Activated CD8-positive, alpha-beta memory T cell treated with anti-CD3 and anti-CD28 coated beads, Interleukin-2, amount 50 U/mL, for 24 hours (primary cell): ENCODE data around the gene CEP95.

Experiments
- DNase-seq: peaks from one replicate; pipeline ENCODE4 v3.0.0-alpha.2; 2020; ENCODE audit errors: extremely low read depth

Gene CEP95

DNA sequence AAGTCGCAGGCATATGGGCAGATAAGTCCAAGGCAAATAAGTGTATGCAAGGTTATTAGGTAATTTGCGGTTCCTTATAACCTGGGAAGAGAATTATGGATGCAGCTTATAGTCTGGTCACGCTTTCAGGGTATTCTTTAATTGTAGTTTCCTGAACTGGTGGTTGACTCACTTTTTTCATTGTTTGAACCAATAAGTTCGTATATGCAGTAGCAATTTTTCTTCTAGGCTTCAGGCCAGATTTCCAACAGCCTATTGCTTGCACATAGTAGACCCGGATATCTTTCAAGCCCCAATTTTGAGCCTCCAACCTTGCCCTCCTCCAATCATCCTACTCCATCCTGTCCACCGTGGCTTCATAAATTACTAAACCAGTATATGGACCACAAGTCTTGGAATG lies 12.8 kb downstream of the CEP95 start:
- no peak for DNase-seq

DNA sequence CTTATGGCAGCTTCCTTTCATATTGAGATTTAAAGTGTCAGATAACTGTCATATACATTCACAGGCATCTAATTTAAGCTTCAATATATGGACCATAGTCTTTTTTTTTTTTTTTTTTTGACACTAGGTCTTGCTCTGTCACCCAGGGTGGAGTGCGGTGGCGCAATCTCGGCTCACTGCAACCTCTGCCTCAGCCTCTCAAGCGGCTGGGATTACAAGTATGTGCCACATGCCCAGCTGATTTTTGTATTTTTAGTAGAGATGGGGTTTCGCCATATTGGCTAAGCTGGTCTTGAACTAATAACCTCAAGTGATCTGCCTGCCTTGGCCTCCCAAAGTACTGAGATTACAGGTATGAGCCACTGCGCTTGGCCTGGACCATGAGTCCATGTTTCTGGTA lies 13.6 kb downstream of the CEP95 start:
- no peak for DNase-seq

DNA sequence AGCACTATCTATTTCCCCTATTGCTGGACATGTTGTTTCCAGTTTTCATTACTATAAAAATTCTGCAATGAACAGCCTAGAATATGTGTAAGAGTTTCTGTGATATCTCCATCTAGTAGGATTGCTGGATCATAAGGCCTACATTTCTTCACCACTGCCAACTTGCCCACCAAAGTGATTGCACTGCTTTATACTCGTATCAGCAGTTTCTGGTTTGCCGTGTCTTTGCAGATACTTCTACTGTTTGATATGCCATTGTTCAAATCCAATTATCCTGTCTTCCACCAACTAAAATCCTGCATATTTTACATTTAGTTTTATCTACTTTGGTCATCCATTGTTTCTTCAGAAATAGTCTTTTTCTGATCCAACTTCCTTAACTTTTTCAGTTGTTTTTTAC lies 21.1 kb downstream of the CEP95 start:
- no peak for DNase-seq

DNA sequence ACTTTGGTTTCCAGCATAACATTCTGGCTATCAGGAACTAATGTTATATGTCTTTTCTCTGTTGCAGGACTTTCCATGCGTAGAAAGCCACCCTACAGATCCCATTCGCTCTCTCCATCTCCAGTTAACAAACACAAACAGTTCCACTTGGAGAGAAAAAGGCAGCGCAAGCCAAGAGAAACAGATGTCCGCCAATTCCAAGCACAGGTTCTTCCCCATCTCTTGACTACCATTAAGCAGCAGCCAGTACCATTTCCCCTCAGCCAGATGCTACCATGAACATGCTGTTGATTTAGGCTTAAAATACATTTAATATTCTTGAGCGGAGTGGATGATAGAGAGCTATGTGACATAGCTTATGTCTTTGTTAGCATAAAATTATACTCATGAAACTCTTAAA lies 22.4 kb downstream of the CEP95 start:
- no peak for DNase-seq

DNA sequence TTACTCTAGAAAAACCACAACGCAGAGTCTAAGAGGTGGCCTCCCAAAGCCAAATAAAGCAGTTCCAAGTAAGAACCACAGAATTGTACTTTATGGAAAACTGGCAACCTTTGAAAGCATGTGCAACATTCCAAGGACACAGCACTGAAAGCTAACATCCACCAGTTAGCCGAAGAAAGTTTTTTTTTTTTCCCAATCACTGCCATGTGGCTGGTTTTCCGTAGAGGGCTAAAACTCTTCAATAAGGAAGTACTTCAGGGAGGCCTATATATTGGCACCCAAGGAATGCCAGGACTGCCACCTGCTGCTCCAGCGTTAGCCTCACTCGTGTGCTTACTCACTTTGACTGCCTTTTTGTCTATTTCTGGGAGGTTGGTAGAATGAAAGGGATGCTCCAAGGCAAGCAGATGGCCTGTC lies 25.2 kb downstream of the CEP95 start:
- DNase-seq = no peak

DNA sequence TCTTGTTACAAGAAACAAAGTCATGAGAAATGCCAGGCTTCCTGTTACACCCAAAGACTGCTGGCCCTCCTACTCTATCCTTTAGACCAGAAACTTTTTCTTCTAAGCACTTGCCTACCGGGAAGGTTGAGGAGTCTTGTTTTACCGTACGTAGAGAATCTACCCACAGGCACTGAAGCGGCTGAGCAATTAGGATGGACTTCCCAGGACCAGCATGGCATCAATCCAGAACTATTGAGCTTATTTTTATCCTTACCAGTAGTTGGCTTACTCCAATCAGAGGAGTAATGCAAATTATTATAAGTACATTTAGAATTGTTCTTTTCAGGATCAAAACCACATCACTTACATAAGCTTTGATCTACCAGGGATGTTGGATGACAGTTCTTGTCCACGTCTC lies 25.6 kb downstream of the CEP95 start:
- DNase-seq = no peak

DNA sequence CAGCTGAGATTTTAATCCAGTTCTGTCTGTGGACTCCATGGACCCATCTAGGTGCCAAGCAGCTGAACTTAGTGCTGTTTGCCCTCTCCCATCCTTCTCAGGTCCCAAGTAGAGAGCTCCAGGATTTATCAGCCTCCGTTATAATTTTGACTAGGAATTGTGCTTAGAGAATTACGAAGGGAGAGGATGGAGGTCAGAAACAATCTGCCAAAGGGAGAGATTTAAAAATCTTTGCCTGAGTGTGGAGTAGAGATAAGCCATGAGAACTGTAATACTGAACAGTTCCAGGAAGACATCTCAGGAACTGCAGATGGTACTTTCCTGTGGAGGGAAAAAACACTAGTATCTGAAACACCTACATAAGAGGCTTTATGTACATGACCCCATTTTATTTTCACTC lies 27.0 kb downstream of the CEP95 start:
- no peak for DNase-seq

DNA sequence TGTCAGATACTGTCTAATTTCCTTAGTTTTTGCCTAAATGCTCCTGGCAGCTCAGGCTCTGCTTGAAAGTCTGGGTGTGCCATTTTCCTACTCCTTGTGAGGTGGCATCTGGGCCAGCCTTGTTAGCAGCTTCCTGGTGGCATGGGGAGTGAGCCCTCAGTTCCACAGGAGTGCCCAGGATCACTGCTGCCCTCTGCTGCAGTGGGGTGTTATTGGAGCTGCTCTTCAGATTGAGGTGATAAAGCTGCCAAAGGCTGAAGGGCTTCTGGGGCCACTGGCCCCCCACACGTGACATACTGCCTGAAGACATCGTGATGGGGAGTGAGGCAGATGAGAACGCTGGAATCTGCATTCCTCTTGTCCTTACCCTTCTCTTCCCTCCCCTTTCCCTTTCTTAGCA lies 27.4 kb downstream of the CEP95 start:
- no peak for DNase-seq

DNA sequence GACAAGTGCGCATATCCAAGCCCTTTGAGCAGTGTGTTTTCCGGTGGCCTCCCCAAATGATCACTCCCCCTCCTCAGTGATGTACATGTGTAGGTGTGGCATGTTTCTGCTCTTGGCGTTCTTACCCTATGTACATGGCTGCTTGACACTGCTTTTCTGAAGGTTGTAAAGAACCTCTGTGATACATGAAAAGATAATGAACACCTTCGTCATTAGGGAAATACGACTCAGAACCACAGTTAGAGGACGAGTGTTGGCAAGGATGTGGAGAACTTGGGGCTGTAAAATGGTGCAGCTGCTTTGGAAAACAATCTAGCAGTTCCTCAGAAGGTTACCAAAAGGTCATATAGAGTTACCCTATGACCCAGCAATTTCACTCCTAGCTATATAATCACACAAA lies 28.6 kb downstream of the CEP95 start:
- no peak for DNase-seq

DNA sequence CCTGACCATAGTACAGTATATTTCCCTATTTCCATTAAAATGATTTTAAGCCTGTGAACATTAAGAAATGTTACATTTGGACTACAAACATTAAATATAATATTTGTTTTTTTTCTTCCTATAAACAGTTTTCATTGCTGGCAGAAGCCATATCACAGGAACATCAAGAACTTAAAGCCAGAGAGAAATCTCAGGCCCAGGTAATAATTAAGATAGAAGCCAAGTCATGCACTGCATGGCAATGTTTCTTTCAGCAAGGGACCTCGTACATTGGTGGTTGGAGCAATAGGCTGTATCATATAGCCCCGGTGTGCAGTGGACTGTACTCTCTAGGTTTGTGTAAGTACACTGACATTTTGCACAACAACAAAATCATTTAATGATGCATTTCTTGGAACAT lies 30.1 kb downstream of the CEP95 start:
- no peak for DNase-seq

DNA sequence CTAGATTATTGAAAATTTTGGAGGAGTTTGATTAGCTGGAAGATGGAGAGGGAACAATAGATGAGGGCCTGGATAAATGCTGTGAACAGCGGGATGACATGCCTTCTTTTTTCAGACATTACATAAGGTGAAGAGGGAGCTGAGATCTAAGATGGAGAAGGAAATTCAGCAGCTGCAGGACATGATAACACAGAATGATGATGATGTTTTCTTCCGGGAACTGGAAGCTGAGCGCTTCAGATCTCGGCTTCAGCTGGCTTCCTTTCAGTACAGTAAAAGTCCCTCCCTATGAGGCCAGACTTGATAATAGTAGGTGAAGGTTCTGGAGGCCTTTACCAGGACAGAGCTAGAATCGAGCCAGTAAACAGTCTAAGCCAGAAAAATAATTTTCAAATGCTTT lies 30.7 kb downstream of the CEP95 start:
- DNase-seq = no peak

DNA sequence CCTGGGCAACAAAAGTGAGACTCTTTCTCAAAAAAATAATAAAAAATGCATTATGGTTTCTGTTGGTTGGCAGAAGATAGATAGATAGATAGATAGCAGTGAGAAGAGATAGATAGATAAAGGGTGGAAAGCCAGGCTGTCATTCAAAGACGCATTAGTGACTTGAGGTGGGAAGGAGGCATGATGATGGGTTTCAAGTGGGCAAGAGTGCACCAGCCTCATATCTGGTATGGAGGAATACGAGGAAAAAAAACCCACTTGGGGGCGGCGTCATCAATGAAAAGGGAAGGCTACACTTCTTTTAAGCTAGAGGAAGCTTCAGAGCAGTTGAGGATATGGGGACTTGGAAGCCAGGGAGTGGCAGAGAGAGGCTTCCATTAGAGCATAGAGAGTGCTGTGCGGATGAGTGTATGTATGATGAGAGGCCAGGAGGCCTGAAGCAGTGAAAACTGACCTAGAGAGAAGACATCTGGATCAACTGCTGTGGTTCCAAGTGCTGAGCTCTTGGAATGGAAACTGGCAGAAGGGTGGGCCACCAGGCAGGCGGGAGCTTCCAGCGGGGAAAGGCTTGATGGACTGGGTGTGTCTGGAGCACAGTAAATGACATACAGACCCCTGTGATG lies 31.8 kb downstream of the CEP95 start:
- no peak for DNase-seq

DNA sequence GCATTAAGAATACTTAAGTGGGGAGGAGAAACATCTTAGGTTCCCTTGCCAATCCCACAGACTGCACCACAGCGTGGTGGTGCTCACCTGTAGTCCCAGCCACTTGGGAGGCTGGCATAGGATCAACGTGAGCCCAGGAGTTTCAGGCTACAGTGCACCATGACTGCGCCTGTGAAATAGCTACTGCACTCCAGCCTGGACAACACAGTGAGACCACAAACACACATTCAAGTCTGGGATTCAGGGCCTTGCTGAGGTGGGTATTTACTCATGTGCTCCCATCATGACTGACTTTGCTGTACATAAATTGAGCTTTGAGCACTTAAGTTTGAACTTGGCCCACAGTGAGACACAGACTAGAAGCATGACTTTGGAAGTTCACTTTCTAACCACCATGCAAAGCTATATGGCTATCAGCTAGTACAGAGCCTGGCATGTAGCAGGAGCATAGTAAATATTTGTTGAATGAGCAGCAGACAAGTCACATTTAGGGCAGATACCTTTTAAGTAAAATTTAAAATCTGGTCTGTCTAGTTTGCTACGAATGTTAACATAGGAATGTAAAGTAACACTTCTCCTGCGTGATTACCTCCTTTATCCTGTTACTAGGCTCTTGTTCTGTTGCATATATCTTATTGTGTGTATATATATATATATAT lies 33.5 kb downstream of the CEP95 start:
- no peak for DNase-seq

DNA sequence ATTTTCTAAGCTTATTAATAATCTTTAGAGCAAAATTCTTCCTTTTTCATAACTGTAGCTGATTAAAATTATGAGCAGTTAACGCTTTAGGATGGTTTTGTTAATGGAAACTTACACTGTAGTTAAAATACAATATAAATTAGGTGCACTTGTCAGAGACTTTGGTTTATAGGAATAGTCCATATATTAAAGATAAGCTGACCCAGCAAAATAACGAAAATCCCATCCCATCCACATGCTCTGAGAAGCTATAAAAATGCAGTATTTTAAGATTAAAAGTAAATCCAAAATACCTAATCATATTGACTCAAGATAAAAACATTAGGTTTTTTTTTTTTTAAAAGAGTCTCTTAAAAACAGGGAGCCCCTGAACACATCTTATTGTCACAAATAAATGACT lies 38.0 kb downstream of the CEP95 start:
- no peak for DNase-seq

DNA sequence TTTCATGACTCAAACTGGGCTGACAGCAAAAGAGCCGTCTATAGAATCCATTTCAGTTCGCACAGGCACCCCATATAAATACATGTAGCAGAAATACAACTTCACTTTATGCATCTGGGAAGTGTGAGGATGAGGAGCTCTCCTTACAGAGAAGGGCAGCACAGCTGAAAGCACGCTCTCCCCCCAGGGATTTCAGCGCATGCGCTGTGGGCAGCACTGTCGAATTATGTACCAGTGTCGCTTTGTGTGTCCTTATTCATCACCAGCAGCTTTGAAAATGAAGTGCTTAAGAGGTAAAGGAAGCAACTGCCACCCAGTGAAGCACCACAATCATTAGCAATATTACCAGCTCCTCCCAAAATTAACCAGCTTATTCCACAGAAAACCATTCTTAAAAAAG lies 39.9 kb downstream of the CEP95 start:
- DNase-seq = no peak

DNA sequence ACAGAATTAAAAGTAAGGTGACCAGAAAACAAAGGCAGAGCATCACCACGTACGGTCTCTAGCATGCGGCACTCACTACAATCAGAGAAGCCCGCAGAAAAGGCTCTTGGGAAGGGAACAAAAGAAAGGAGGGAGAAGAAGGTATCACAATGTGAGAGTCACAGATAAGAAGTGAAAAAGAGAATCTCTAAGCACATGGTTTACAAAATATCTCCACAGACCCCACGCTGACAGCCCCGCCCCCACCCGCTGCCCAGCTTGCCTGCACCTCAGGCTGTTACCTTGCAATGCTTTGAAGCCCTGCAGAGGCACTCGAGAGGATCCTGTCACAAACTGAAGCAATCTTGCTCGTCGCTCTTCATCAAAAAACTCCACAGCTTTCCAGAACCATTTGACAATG lies 40.5 kb downstream of the CEP95 start:
- no peak for DNase-seq

DNA sequence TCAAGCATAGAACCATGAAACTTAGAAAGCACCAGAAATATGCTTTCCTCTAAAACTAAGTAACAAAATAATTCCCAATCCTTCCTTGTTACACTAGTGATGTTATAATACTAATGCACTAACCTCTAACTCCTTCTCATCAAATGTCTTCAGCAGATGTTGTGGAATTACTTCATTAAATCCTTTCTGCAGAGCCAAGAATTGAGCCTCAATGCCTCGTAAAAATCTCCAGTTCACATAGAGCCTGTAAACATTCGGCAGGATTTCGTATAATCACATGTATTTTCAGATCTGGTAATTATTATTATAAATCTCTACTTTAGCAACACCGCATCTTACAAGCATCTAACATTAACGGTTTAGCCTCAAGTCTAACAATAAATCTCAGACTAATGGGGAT lies 44.7 kb downstream of the CEP95 start:
- DNase-seq = no peak

DNA sequence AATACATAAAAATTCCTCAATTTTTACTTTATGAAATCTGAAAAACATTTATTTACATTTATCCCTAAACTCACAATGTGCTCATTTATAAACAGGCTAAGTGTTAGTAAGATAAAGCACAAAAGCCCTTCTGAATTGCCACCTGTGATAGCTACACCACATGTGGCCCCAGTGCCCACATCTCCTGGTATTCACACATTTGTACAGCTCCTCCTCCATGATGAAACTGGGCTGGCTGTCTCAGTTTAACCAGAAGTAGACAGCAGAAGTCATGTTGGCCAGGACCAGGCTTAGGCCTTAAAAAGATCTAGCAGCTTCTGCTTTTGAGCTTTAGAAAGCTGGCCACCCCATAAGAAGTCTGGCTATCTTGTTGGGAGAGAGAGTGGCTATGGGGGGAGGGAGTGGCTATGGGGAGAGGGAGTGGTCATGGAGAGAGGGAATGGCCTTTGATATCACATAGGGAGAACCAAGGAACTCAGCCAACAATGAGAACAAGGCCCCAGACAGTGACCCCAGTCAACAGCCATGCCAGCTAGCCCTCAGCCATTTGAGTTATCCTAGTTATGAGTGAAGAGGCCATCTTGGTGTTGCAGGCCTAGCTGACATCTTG lies 47.4 kb downstream of the CEP95 start:
- DNase-seq = no peak

DNA sequence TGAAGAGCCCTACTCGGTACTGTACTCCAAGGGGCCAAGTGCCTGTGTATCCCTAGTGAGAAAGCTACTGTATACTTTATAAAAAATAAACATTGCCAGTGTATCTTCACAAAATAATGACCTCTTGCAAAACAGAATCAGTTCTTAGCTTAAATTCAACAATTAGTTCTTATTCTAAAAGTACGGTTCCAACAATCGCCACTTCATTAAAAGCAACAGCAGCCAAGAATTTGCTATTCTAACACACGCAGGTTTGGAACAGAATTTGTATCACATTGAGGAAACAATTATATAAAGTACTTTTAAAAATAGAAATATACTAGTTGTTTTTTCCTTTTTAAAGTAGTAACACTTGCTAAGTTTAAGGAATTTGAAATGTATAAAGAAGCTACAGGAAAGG lies 48.5 kb downstream of the CEP95 start:
- DNase-seq = no peak

DNA sequence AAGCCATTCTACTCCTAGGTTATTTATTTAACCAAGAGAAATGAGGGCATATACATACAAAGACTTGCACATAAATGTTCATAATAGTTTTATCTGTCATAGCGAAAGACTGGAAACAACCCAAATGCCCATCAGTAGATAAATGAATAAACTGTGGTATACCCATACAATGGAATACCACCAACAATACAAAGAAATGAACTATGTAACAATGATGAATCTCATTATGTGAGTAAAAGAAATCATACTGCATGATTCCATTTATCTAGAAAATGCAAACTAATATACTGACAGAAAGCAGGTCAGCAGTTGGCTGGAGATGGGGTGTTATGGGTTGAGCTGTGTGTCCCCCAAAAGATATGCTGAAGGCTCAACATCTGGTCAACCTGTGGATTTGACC lies 57.3 kb downstream of the CEP95 start:
- DNase-seq = no peak

DNA sequence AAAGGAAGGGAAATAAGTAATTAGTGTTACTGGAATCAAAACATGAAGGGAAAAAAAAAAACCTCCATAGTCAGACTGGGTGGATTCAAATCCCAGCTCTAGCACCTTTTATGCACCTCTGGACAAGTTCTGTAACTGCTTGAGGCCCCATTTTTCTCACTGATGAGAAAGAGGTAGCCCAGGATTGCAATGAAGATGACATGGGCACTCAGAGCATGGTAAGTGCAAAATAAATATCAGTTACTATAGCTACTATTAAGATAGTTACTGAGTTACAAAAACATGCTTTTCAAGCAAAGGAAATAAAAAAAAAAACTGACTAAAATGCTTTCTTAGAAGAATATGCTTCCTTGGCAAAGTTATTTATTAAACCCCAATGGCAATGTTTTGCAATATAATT lies 58.8 kb downstream of the CEP95 start:
- no peak for DNase-seq

DNA sequence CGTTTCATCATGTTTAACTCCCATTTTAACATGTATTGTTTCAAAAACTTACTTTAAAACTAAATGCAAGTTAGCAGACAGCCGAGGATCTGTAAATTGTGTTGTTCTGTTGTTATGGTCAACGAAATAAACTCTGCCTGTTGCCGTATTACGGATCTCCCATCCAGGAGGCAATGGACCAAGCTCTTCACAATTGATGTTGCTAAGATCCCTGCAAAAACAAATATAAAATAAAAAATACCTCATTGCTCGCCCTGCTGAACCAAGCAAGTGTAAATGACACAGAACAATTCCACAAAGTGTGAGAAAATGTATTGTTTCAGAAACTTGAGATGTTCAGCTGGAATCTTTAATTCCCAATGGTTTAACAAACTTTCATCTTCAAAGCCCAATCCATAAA lies 65.0 kb downstream of the CEP95 start:
- no peak for DNase-seq

DNA sequence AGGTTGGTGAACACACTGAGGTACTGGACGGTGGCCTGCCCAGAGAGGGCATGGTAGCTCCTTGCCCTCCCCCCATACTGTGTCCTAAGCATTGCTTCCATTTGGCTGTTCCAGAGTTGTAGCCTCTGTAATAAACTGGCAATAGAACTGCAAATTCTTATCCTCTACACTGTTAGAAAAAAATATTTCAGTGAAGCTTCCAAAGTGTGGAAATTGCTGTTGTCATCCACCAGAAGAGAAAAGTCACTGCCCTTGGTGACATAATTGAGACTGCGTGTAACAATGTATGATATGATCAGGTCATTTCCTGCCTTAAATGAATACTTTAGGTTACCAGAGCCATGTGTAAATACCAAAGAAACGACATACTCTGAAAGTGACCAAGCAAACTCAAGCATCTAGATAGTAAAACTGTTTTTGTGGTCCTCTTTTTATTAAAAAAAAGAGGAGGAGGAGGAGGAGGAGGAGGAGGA lies 65.9 kb downstream of the CEP95 start:
- no peak for DNase-seq

DNA sequence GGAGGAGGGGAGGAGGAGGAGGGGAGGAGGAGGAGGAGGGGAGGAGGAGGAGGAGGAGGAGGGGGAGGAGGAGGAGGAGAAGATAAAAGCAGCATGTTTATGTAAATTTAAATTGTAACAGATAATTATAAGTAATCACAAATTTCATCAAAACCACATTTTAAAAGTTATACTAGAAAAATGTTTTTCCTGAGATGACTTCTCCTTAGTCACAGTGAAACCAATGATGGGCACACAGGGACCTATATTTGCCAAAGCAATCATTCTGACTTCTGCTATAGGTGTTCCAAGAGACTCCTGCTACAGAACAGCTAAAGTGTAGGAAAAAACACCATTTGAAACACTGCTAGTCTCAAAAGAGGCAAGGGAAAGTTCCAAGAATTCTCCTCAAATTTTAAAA lies 66.4 kb downstream of the CEP95 start:
- no peak for DNase-seq
